Adipocyte (in vitro differentiated cells): ENCODE measurements around the gene CACNB4.

Experiments used
- DNase-seq: peaks from one replicate; pipeline ENCODE4 v3.0.0-alpha.2; 2015; ENCODE audit warnings: low read depth
- H3K27me3 ChIP-seq: replicated peaks from 2 replicates; pipeline ENCODE4 v1.7.0; 2013; ENCODE audit warnings: mild to moderate bottlenecking, low read length, moderate library complexity; ENCODE audit not compliant: control insufficient read depth, insufficient read depth
- H3K36me3 ChIP-seq: 2 replicates; pipeline ENCODE4 v1.7.0; 2013; ENCODE audit warnings: low read length, mild to moderate bottlenecking, moderate library complexity; ENCODE audit not compliant: control insufficient read depth, insufficient read depth, severe bottlenecking
- H3K4me1 ChIP-seq: 2 replicates; pipeline ENCODE4 v1.7.0; 2013; ENCODE audit warnings: mild to moderate bottlenecking, low read length, moderate library complexity; ENCODE audit not compliant: control insufficient read depth, insufficient read depth
- H3K4me3 ChIP-seq: 2 replicates; pipeline ENCODE4 v1.7.0; 2013; ENCODE audit warnings: mild to moderate bottlenecking, low read length, moderate library complexity
- H3K9ac ChIP-seq: 2 replicates; pipeline ENCODE4 v1.7.0; 2013; ENCODE audit warnings: mild to moderate bottlenecking, low read length, moderate library complexity
- H3K9me3 ChIP-seq: 2 replicates; pipeline ENCODE4 v1.7.0; 2013; ENCODE audit warnings: mild to moderate bottlenecking, low read length, moderate library complexity; ENCODE audit not compliant: control insufficient read depth

CACNB4 gene

DNA sequence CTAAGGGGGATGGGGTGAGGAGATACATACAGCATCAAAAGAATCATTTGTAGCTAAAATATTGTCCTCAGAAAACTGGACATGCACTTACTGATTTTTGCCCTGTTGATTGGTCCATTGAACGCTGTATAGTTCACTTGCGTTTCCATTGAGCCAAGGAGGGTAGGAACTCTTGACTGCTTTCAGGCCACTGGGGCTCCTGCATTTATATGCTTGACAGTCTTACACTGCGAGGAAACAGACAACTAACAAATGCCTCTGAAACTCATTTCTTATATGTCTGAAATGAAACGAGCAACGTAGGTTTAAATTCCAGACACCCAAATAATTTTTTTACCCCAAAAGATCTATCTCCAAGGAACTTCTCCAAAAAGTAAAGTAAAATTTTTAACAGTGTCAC is 312.8 kb downstream of the CACNB4 start:
- no peaks in the 10 kb centered on the region for H3K4me1 ChIP-seq
- no peaks in the 10 kb centered on the region for H3K9me3 ChIP-seq
- no peak for DNase-seq
- H3K4me3 ChIP-seq: no peak overlapping the region
- no peaks in the 10 kb centered on the region for H3K27me3 ChIP-seq
- H3K9ac ChIP-seq: no peak overlapping the region
- H3K36me3 ChIP-seq: peaks cover 24% of the 10 kb centered on the region

- Histone ChIP-seq H3K9me3 (no peaks in the 10 kb centered on the region), H3K4me3 (no peak overlapping the region), H3K36me3 (peaks cover 17% of the 10 kb centered on the region), H3K4me1 (no peaks in the 10 kb centered on the region), H3K9ac (no peak overlapping the region), H3K27me3 (no peaks in the 10 kb centered on the region)
- no peak for DNase-seq
These were observed 315.7 kb downstream of the CACNB4 start for GRCh38 chr2:151783133-151783520.
